Ishikawa (cell line): ENCODE data around the gene SLC5A2.

Source experiments
- CEBPB ChIP-seq: IDR thresholded peaks from 2 replicates; pipeline ENCODE4 v1.6.1; 2012
- CREB1 ChIP-seq: IDR thresholded peaks from 2 replicates; pipeline ENCODE4 v1.6.1; 2012; ENCODE audit warnings: low read depth
- EGR1 ChIP-seq: IDR thresholded peaks from 2 replicates; pipeline ENCODE4 v1.6.1; 2012
- EP300 ChIP-seq: IDR thresholded peaks from 2 replicates; pipeline ENCODE4 v1.6.1; 2012; ENCODE audit warnings: borderline replicate concordance
- FOXM1 ChIP-seq: IDR thresholded peaks from 2 replicates; pipeline ENCODE4 v1.6.1; 2012; ENCODE audit warnings: low read depth, borderline replicate concordance
- NFIC ChIP-seq: IDR thresholded peaks from 2 replicates; pipeline ENCODE4 v1.6.1; 2012
- RAD21 ChIP-seq: IDR thresholded peaks from 2 replicates; pipeline ENCODE4 v1.6.1; 2012; ENCODE audit warnings: low read depth
- TAF1 ChIP-seq: IDR thresholded peaks from 2 replicates; pipeline ENCODE4 v1.6.1; 2012; ENCODE audit warnings: low read depth, mild to moderate bottlenecking
- TCF12 ChIP-seq: IDR thresholded peaks from 2 replicates; pipeline ENCODE4 v1.6.1; 2012; ENCODE audit warnings: low read depth
- TEAD4 ChIP-seq: IDR thresholded peaks from 2 replicates; pipeline ENCODE4 v1.6.1; 2012
- YY1 ChIP-seq: IDR thresholded peaks from 2 replicates; pipeline ENCODE4 v1.6.1; 2012; ENCODE audit warnings: low read depth
- ZBTB7A ChIP-seq: IDR thresholded peaks from 2 replicates; pipeline ENCODE4 v1.6.1; 2012; ENCODE audit warnings: low read depth
- TF ChIP-seq, protein P1 (sequence below): IDR thresholded peaks from 2 replicates; pipeline ENCODE4 v1.6.1; 2012
- TF ChIP-seq, protein P2 (sequence below): IDR thresholded peaks from 2 replicates; pipeline ENCODE4 v1.6.1; 2012
- TF ChIP-seq, protein P3 (sequence below): IDR thresholded peaks from 2 replicates; pipeline ENCODE4 v1.6.1; 2012; ENCODE audit warnings: low read depth, mild to moderate bottlenecking

SLC5A2 gene

DNA sequence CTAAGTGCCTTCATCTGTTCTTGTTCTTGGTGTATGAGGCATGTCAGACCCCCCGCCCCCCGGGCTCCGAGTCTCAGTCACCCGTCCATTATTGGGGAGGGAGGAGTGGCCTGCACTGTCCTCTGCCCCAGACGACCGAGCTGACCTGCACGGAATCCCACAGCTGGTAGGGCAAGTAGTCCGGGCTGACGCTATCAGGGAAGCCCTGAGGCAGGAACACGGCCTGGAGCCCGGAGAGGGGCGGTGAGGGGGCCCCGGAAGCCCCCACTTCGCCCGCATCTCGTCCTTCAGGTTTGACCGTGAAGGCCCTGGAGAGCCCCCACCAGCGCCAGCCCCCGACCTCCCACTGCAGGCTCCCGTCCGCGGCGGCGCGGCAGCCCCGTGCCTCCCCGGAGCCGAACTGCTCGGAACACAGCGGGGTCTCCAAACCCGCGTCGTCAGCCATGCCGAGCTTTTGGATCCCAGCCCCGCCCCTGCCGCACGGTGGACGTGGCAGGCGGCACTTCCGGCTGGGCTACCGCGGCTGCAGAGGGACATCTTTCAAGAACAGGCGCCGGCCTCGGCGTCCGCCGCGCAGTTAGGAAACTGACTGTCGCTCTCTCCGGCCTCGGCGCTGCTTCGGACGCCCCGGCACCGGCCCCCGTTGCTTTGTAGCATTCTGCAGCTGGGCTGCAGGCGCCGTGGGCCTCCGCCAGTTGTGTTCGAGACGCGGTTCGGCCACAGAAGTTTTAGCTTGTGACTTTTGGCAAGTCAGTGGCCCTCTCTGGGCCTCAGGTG is 25.2 kb downstream of the SLC5A2 start, which contains the start of gene RUSF1:
Gene RUSF1, minus strand, starts transcription at position 463 of the 777 bp plus-strand sequence. Its CDS starts 18 bp downstream, at position 445.
- peak; percentile 67; the same call in 1 of the 2 replicates for TF ChIP-seq TCF12
- no peak for TF ChIP-seq RAD21
- no peak for TF ChIP-seq NFIC
- peak; percentile 89 for TF ChIP-seq YY1
- TF ChIP-seq, protein P1, sequence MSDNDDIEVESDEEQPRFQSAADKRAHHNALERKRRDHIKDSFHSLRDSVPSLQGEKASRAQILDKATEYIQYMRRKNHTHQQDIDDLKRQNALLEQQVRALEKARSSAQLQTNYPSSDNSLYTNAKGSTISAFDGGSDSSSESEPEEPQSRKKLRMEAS = peak; percentile 88
- TF ChIP-seq EGR1 = no peak
- TF ChIP-seq, protein P2, sequence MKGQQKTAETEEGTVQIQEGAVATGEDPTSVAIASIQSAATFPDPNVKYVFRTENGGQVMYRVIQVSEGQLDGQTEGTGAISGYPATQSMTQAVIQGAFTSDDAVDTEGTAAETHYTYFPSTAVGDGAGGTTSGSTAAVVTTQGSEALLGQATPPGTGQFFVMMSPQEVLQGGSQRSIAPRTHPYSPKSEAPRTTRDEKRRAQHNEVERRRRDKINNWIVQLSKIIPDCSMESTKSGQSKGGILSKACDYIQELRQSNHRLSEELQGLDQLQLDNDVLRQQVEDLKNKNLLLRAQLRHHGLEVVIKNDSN = no peak
- peak; percentile 52; the same call in 1 of the 2 replicates for TF ChIP-seq CREB1
- TF ChIP-seq EP300 = no peak
- TF ChIP-seq TEAD4 = peak; percentile 4; the same call in 1 of the 2 replicates
- TF ChIP-seq, protein P3, sequence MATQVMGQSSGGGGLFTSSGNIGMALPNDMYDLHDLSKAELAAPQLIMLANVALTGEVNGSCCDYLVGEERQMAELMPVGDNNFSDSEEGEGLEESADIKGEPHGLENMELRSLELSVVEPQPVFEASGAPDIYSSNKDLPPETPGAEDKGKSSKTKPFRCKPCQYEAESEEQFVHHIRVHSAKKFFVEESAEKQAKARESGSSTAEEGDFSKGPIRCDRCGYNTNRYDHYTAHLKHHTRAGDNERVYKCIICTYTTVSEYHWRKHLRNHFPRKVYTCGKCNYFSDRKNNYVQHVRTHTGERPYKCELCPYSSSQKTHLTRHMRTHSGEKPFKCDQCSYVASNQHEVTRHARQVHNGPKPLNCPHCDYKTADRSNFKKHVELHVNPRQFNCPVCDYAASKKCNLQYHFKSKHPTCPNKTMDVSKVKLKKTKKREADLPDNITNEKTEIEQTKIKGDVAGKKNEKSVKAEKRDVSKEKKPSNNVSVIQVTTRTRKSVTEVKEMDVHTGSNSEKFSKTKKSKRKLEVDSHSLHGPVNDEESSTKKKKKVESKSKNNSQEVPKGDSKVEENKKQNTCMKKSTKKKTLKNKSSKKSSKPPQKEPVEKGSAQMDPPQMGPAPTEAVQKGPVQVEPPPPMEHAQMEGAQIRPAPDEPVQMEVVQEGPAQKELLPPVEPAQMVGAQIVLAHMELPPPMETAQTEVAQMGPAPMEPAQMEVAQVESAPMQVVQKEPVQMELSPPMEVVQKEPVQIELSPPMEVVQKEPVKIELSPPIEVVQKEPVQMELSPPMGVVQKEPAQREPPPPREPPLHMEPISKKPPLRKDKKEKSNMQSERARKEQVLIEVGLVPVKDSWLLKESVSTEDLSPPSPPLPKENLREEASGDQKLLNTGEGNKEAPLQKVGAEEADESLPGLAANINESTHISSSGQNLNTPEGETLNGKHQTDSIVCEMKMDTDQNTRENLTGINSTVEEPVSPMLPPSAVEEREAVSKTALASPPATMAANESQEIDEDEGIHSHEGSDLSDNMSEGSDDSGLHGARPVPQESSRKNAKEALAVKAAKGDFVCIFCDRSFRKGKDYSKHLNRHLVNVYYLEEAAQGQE = peak; percentile 12; the same call in 1 of the 2 replicates
- no peak for TF ChIP-seq CEBPB
- TF ChIP-seq TAF1 = peak; percentile 96
- peak; percentile 72; the same call in 1 of the 2 replicates for TF ChIP-seq ZBTB7A
- TF ChIP-seq FOXM1 = no peak

DNA sequence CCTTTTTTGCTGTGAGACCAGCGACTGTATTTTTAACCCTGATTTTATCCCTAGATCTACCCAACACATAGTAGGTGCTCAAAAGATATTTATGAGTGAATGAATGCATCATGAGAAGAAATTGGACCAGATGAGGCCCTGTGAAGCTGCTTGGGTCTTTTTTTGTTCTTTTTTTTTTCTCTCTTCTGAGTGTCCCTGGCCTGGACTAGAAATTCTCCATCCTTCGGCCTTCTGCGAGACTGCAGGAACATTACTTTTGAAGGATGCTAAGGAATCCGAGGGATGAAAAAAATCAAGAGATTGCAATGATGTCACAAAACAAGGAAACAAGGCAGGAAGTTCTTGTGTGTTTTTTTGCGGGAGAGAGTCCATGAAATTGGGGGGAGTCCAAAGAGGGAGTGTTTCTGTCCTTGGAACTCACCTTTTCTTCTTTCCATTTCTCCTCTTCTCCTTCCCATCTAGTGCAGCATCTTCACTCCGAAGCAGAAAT is 25.8 kb downstream of the SLC5A2 start:
- TF ChIP-seq EGR1 (no peak), CEBPB (no peak), ZBTB7A (no peak), NFIC (no peak), YY1 (no peak), TEAD4 (no peak), TAF1 (no peak), RAD21 (no peak), EP300 (no peak), CREB1 (no peak), TCF12 (no peak), FOXM1 (no peak)
- TF ChIP-seq, protein P1 = no peak
- TF ChIP-seq, protein P2 = no peak
- TF ChIP-seq, protein P3 = no peak

DNA sequence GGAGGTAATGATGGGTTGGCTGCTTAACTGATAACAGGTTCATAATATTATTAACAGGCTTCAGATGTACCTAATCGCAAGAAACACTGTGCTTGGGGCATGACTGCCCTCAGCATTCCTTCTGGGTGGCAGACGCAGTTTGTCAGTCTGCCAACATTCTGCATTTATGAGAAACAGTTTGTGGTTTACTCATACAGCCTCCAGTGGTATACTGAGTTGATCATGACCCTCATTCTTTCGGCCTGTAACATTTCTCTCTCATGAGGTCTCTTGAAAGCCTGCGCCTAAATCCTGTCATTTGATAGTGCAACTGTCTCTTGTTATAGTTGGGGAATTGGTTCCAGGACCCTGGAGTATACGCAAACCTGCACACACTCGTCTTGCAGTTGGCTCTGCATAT is 30.2 kb downstream of the SLC5A2 start:
- TF ChIP-seq CEBPB (no peak), ZBTB7A (no peak)
- TF ChIP-seq, protein P3 = no peak

DNA sequence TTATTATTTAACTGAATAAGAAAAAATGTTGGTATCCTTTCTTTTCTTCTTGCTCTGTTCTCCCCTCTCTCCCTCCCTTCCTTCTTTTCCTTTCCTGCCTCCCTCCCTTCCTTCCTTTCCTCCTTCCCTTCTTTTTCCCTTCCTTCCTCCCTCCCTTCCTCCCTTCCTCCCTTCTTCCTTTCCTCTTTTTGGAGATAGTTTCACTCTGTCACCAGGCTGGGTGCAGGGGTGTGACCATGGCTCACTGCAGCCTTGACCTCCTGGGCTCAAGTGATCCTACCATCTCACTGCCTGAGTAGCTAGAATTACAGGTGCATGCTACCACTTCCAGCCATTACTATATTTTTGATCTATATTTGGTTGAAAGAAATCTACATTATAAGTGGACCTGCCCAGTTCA is 31.0 kb downstream of the SLC5A2 start:
- TF ChIP-seq ZBTB7A (no peak), TCF12 (no peak), YY1 (no peak), CREB1 (no peak), EGR1 (no peak), TAF1 (no peak), NFIC (no peak), TEAD4 (no peak), CEBPB (no peak), FOXM1 (no peak)
- TF ChIP-seq, protein P3 = no peak
- TF ChIP-seq, protein P1 = no peak
- TF ChIP-seq, protein P2 = no peak
